Liver (tissue), 9 donors: ENCODE measurements around the gene SLC38A1. TPM values are rescaled to one million over a fixed set of nuclear protein-coding genes. Genes with fewer than 3 reads are reported as not detected.

Experiments
- DNase-seq: peaks from one replicate; pipeline ENCODE4 v3.0.0-alpha.2; 2017; ENCODE audit warnings: low spot score
- H3K27ac ChIP-seq, 2 donors: one replicate each; pipeline ENCODE4 v1.7.0; 2013; ENCODE audit warnings: inconsistent platforms in 2 of 2, low read length in 2 of 2, control low read depth in 1 of 2, low read depth in 1 of 2, mild to moderate bottlenecking in 1 of 2
- H3K27me3 ChIP-seq, 4 donors: one replicate each; pipeline versions ENCODE4 v1.6.1 to v1.7.0; 2013; ENCODE audit warnings: low read length in 3 of 4, inconsistent platforms in 1 of 4, mild to moderate bottlenecking in 1 of 4, moderate library complexity in 1 of 4; ENCODE audit not compliant: control insufficient read depth in 4 of 4, insufficient read depth in 4 of 4
- H3K36me3 ChIP-seq, 4 donors: one replicate each; pipeline versions ENCODE4 v1.6.1 to v1.7.0; 2013; ENCODE audit warnings: low read length in 3 of 4, mild to moderate bottlenecking in 3 of 4, low read depth in 1 of 4, moderate library complexity in 1 of 4; ENCODE audit not compliant: control insufficient read depth in 4 of 4, insufficient read depth in 3 of 4
- H3K4me1 ChIP-seq, 4 donors: one replicate each; pipeline versions ENCODE4 v1.6.1 to v1.7.0; 2013; ENCODE audit warnings: low read length in 3 of 4, mild to moderate bottlenecking in 3 of 4, moderate library complexity in 1 of 4; ENCODE audit not compliant: control insufficient read depth in 4 of 4, insufficient read depth in 4 of 4
- H3K4me3 ChIP-seq, 3 donors: one replicate each; pipeline versions ENCODE4 v1.6.1 to v1.7.0; 2013; ENCODE audit warnings: low read length in 3 of 3, control low read depth in 1 of 3, low read depth in 1 of 3, mild to moderate bottlenecking in 1 of 3
- H3K9ac ChIP-seq, 2 donors: one replicate each; pipeline ENCODE4 v1.7.0; 2013; ENCODE audit warnings: low read length in 2 of 2, mild to moderate bottlenecking in 2 of 2, moderate library complexity in 2 of 2, control low read depth in 1 of 2, low read depth in 1 of 2
- H3K9me3 ChIP-seq, 4 donors: one replicate each; pipeline versions ENCODE4 v1.6.1 to v1.7.0; 2013; ENCODE audit warnings: low read length in 3 of 4; ENCODE audit not compliant: control insufficient read depth in 4 of 4
- EGR1 ChIP-seq, 2 donors: IDR thresholded peaks; 2 replicates each; pipeline ENCODE4 v1.6.1; 2016 to 2018; ENCODE audit warnings: antibody characterized with exemption in 2 of 2, low read depth in 2 of 2
- FOXA1 ChIP-seq: IDR thresholded peaks from 2 replicates; pipeline ENCODE4 v1.6.1; 2016; ENCODE audit warnings: antibody characterized with exemption
- FOXA2 ChIP-seq: IDR thresholded peaks from 2 replicates; pipeline ENCODE4 v1.6.1; 2016; ENCODE audit warnings: antibody characterized with exemption
- GABPA ChIP-seq, 2 donors: IDR thresholded peaks in 1 of 2; conservative IDR thresholded peaks in 1 of 2; 2 replicates each; pipeline ENCODE4 v1.6.1; 2016; ENCODE audit warnings: antibody characterized with exemption in 2 of 2, mild to moderate bottlenecking in 1 of 2, moderate library complexity in 1 of 2
- HNF4A ChIP-seq, 2 donors: conservative IDR thresholded peaks; 2 replicates each; pipeline ENCODE4 v1.6.1; 2016; ENCODE audit warnings: antibody characterized with exemption in 2 of 2, mild to moderate bottlenecking in 2 of 2
- HNF4G ChIP-seq: IDR thresholded peaks from 2 replicates; pipeline ENCODE4 v1.6.1; 2016; ENCODE audit warnings: antibody characterized with exemption
- JUND ChIP-seq, 2 donors: IDR thresholded peaks; 2 replicates each; pipeline ENCODE4 v1.6.1; 2016; ENCODE audit warnings: antibody characterized with exemption in 2 of 2
- NR2F2 ChIP-seq: IDR thresholded peaks from 2 replicates; pipeline ENCODE4 v1.6.1; 2016; ENCODE audit warnings: antibody characterized with exemption
- RAD21 ChIP-seq, 2 donors: IDR thresholded peaks; 2 replicates each; pipeline ENCODE4 v1.6.1; 2016; ENCODE audit warnings: antibody characterized with exemption in 2 of 2, mild to moderate bottlenecking in 2 of 2
- RXRA ChIP-seq, 2 donors: IDR thresholded peaks; 2 replicates each; pipeline ENCODE4 v1.6.1; 2017 to 2018; ENCODE audit warnings: antibody characterized with exemption in 2 of 2, mild to moderate bottlenecking in 1 of 2
- SP1 ChIP-seq: IDR thresholded peaks from 2 replicates; pipeline ENCODE4 v1.6.1; 2018; ENCODE audit warnings: antibody characterized with exemption, mild to moderate bottlenecking
- TAF1 ChIP-seq: conservative IDR thresholded peaks from 2 replicates; pipeline ENCODE4 v1.6.1; 2016; ENCODE audit warnings: antibody characterized with exemption, mild to moderate bottlenecking
- YY1 ChIP-seq: IDR thresholded peaks from 2 replicates; pipeline ENCODE4 v1.6.1; 2016; ENCODE audit warnings: antibody characterized with exemption, mild to moderate bottlenecking
- WGBS: extraction: QIAGEN DNeasy Blood & Tissue Kit; methylation state at CpG from one replicate; pipeline ENCODE4 v1.1.7; 2013; 5-methylcytosine and 5-hydroxymethylcytosine counted together
- polyA plus RNA-seq, 2 donors: library from polyadenylated mRNA; stranded (reverse) in 1 of 2; unstranded in 1 of 2; fragments of 200-250 nt in 1 of 2; fragments of >200 nt in 1 of 2; fragmentation: Nextera tagmentation in 1 of 2; extraction: Ambion mirVana in 1 of 2; gene quantifications; one replicate each; pipeline versions ENCODE4 v1.2.1 to v1.2.3, GENCODE V29; 2013 to 2015
- total RNA-seq, 2 donors: library from RNA; depleted of rRNA; stranded (reverse); fragments of >200 nt; gene quantifications; one replicate each; pipeline ENCODE4 v1.2.3, GENCODE V29; 2014
- TF ChIP-seq, protein P1 (sequence below): IDR thresholded peaks from 2 replicates; pipeline ENCODE4 v1.6.1; 2016; ENCODE audit warnings: antibody characterized with exemption
- TF ChIP-seq, protein P2 (sequence below): IDR thresholded peaks from 2 replicates; pipeline ENCODE4 v1.6.1; 2016; ENCODE audit warnings: antibody characterized with exemption
- TF ChIP-seq, protein P3 (sequence below): IDR thresholded peaks from 2 replicates; pipeline ENCODE4 v1.6.1; 2016; ENCODE audit warnings: antibody characterized with exemption
- TF ChIP-seq, protein P4 (sequence below): fragments of 150-350 bp; IDR thresholded peaks from 2 replicates; pipeline ENCODE4 v1.5.1; 2017; ENCODE audit warnings: improper control_type of control experiment, low read depth, low read length; ENCODE audit not compliant: missing input control
- TF ChIP-seq, protein P5 (sequence below): IDR thresholded peaks from 2 replicates; pipeline ENCODE4 v1.6.1; 2016; ENCODE audit warnings: antibody characterized with exemption, mild to moderate bottlenecking
- donor health status: healthy.
- donor health status: healthy.
- donor health status: healthy.
- donor health status: healthy.
- donor health status: healthy.

Gene SLC38A1
- total and polyA plus RNA-seq, 4 donors, result 6.2 to 14.9 (median 9.6) TPM

DNA sequence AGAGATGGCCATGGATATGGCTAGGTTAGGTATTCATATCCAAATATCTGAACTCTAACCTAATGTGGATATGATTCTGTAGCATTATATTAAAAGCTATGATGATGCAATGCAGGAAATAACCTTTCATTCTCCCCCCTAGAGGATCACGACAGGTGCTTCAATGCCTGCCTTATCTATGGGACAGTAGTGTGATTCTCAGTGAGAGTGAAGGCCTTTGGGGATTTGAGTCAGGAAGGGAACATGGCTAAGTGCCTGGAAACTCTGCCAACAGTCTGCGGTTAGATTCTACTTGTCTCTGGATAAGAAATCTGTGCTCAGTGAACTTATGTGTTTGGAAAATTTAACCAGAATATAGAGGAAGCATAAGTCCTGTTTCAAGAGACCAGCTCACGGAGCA is 81.8 kb downstream of the SLC38A1 start:
- TF ChIP-seq HNF4A (conservative IDR thresholded peaks at IDR 0.05), result peak; percentile 29 to 49
- TF ChIP-seq NR2F2, result no peak
- TF ChIP-seq, protein P1, sequence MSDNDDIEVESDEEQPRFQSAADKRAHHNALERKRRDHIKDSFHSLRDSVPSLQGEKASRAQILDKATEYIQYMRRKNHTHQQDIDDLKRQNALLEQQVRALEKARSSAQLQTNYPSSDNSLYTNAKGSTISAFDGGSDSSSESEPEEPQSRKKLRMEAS, result peak; percentile 40
- TF ChIP-seq HNF4G, result no peak
- TF ChIP-seq, protein P2, sequence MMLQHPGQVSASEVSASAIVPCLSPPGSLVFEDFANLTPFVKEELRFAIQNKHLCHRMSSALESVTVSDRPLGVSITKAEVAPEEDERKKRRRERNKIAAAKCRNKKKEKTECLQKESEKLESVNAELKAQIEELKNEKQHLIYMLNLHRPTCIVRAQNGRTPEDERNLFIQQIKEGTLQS, result peak; percentile 60
- no peak for TF ChIP-seq GABPA (IDR thresholded peaks at IDR 0.05 in 1 of 2, conservative IDR thresholded peaks at IDR 0.05 in 1 of 2)
- no peak for TF ChIP-seq FOXA1
- peak in 1 of 2 donors; percentile 45 for TF ChIP-seq RXRA (IDR thresholded peaks at IDR 0.05)
- no peak for TF ChIP-seq SP1
- no peak for TF ChIP-seq TAF1
- no peak for TF ChIP-seq FOXA2
- peak in 1 of 2 donors; percentile 20 for TF ChIP-seq JUND (IDR thresholded peaks at IDR 0.05)
- TF ChIP-seq, protein P3, sequence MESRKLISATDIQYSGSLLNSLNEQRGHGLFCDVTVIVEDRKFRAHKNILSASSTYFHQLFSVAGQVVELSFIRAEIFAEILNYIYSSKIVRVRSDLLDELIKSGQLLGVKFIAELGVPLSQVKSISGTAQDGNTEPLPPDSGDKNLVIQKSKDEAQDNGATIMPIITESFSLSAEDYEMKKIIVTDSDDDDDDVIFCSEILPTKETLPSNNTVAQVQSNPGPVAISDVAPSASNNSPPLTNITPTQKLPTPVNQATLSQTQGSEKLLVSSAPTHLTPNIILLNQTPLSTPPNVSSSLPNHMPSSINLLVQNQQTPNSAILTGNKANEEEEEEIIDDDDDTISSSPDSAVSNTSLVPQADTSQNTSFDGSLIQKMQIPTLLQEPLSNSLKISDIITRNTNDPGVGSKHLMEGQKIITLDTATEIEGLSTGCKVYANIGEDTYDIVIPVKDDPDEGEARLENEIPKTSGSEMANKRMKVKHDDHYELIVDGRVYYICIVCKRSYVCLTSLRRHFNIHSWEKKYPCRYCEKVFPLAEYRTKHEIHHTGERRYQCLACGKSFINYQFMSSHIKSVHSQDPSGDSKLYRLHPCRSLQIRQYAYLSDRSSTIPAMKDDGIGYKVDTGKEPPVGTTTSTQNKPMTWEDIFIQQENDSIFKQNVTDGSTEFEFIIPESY, result no peak
- TF ChIP-seq, protein P4, sequence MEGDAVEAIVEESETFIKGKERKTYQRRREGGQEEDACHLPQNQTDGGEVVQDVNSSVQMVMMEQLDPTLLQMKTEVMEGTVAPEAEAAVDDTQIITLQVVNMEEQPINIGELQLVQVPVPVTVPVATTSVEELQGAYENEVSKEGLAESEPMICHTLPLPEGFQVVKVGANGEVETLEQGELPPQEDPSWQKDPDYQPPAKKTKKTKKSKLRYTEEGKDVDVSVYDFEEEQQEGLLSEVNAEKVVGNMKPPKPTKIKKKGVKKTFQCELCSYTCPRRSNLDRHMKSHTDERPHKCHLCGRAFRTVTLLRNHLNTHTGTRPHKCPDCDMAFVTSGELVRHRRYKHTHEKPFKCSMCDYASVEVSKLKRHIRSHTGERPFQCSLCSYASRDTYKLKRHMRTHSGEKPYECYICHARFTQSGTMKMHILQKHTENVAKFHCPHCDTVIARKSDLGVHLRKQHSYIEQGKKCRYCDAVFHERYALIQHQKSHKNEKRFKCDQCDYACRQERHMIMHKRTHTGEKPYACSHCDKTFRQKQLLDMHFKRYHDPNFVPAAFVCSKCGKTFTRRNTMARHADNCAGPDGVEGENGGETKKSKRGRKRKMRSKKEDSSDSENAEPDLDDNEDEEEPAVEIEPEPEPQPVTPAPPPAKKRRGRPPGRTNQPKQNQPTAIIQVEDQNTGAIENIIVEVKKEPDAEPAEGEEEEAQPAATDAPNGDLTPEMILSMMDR, result no peak
- TF ChIP-seq, protein P5, sequence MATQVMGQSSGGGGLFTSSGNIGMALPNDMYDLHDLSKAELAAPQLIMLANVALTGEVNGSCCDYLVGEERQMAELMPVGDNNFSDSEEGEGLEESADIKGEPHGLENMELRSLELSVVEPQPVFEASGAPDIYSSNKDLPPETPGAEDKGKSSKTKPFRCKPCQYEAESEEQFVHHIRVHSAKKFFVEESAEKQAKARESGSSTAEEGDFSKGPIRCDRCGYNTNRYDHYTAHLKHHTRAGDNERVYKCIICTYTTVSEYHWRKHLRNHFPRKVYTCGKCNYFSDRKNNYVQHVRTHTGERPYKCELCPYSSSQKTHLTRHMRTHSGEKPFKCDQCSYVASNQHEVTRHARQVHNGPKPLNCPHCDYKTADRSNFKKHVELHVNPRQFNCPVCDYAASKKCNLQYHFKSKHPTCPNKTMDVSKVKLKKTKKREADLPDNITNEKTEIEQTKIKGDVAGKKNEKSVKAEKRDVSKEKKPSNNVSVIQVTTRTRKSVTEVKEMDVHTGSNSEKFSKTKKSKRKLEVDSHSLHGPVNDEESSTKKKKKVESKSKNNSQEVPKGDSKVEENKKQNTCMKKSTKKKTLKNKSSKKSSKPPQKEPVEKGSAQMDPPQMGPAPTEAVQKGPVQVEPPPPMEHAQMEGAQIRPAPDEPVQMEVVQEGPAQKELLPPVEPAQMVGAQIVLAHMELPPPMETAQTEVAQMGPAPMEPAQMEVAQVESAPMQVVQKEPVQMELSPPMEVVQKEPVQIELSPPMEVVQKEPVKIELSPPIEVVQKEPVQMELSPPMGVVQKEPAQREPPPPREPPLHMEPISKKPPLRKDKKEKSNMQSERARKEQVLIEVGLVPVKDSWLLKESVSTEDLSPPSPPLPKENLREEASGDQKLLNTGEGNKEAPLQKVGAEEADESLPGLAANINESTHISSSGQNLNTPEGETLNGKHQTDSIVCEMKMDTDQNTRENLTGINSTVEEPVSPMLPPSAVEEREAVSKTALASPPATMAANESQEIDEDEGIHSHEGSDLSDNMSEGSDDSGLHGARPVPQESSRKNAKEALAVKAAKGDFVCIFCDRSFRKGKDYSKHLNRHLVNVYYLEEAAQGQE, result no peak
- TF ChIP-seq RAD21 (IDR thresholded peaks at IDR 0.05), result peak; percentile 10 to 26
- peak; percentile 44 for TF ChIP-seq YY1
- no peak for TF ChIP-seq EGR1 (IDR thresholded peaks at IDR 0.05; ENCODE audit: low read depth in 2 of 2)
- H3K27me3 ChIP-seq, result no peaks in the 10 kb centered on the region
- peak overlapping the region; percentile 0 to 41 for H3K27ac ChIP-seq
- H3K36me3 ChIP-seq, result no peaks in the 10 kb centered on the region
- H3K4me1 ChIP-seq, result peaks cover 5 to 32% (median 11%) of the 10 kb centered on the region in 4 donors
- H3K4me3 ChIP-seq, result no peak overlapping the region
- 42% methylated on average over 3 of the region's 3 CpGs for WGBS
- H3K9me3 ChIP-seq, result no peaks in the 10 kb centered on the region
- DNase-seq, result no peak
- H3K9ac ChIP-seq, result no peak overlapping the region
